Right kidney (tissue), 9 donors: ENCODE results near the gene OR8B3.
"Not testable (repeated sequence)": the region's sequence is repeated elsewhere in the genome, so short reads cannot be mapped to it uniquely, and the experiment has no call there.

Source experiments
- DNase-seq: peaks from one replicate; pipeline ENCODE4 v3.0.0-alpha.2; 2016
- long read RNA-seq, 8 donors: transcript quantifications; one replicate each; lab custom pipeline, GENCODE V29; 2026

Gene OR8B3, protein sequence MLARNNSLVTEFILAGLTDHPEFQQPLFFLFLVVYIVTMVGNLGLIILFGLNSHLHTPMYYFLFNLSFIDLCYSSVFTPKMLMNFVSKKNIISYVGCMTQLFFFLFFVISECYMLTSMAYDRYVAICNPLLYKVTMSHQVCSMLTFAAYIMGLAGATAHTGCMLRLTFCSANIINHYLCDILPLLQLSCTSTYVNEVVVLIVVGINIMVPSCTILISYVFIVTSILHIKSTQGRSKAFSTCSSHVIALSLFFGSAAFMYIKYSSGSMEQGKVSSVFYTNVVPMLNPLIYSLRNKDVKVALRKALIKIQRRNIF
- long read RNA-seq, donor 1 = 0 reads
- long read RNA-seq, donor 2 = 0 reads
- long read RNA-seq, donor 3 = 0 reads
- long read RNA-seq, donor 4 = 0 reads
- long read RNA-seq, donor 5 = 0 reads
- long read RNA-seq, donor 6 = 0 reads
- long read RNA-seq, donor 7 = 0 reads
- long read RNA-seq, donor 8 = 0 reads

DNA sequence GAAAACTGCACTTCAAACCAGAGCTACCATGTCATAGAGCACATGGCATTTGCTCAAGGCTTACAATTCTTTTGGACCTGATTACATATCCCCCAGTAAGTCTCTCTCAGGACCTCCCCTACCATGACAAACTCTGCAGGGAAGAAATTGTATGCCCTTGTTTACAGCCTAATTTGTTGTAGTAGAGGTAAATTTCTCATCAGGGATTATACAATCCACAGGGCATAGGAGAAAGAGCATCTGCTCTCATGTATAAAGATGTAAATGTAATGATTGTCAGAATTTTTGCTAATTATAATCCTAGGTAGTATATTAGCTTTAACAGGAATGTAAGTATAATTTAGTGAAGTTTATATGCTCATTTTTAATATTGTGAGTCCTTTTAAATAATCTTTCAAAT is at the start of gene OR8B3:
Gene OR8B3, minus strand, starts transcription at position 101 of the 400 bp plus-strand sequence. CDS start 1,673 bp downstream, outside the sequence.
- DNase-seq = no peak

DNA sequence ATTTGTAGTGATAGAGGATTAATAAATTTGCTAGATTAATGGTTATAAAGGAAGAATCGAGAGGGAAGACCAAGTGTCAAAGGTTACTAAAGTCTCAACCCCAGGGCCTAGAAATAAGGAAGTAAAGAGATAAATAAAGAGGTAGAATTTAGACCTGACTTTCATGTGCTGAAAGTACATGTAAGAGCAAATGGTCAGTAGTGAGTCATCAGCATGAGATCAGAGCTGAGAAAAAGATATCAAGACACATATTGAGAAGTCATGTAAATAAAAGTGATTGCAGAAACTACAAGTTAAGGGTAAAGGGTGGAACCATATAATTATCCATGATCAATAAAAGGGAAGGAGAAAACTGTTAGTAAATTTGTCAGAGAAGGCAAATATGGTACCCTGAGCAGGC is 48.1 kb upstream of the OR8B3 start:
- no peak for DNase-seq

DNA sequence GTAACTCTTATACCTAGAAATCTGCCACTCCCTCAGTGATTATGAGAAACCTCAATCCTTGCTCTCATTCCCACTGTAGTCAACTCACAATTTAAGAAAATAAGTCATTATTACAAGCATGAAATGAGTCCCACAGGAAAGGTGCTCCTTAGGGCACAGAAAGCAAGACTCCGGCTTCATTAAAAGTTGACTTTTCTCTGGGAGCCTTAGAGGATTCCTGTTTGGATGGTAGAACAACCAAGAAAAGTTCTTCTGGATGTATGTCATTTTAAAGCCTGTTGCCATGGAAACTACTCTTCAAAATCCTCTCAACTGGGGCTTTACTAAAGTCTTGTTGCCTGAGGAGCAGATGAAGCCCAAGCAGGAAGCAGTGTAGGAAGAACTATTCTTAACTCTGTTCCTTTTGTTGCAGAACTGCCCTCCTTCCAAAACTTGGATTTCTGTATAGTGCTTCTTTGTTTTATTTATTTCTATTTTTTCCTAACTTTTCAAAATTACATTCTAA is 46.9 kb upstream of the OR8B3 start, which contains the start of gene OR8B8:
Gene OR8B8, minus strand, starts transcription at position 51 of the 505 bp plus-strand sequence. CDS start 4,611 bp downstream, outside the sequence.
- no peak for DNase-seq

DNA sequence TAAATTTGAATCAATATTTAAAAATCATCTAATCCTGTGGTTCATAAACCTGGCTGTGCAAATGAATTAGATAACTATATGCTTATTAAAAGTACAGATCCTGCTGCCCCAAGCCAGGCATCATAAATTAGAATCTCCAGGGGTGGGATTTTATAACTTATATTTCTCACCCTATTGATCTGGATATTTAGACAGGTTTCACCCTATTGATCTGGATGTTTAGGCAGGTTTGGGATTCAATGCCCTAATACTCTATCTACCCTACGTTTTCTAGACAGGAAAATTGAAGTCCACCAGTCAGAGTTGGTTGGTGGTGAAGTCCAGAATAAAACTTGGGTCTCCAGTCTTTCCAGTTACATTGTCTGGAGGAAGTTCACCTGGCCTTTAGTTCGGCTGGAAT is 44.0 kb upstream of the OR8B3 start:
- no peak for DNase-seq

DNA sequence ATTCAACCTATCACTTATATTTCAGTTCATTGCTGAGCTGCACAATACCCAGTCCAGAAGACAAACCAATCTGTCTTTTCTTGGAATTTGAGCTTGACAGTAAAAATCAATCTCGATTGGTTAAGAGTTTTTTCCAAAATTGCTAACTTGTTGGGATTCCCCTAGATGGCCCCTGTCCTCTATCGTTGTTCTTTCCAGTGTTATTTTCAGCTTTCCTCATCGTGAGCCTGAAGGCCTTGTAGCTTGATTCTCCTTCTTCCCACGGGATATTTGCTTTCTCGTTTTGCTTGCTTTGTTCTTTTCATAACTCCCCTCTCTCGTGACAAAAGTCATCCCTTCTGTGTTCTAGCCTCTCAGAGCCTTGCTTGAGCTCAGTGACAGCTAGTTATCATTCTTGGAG is 43.6 kb upstream of the OR8B3 start:
- no peak for DNase-seq

GRCh38 chr11:124441519-124441918 is 42.7 kb upstream of the OR8B3 start:
- no peak for DNase-seq

DNA sequence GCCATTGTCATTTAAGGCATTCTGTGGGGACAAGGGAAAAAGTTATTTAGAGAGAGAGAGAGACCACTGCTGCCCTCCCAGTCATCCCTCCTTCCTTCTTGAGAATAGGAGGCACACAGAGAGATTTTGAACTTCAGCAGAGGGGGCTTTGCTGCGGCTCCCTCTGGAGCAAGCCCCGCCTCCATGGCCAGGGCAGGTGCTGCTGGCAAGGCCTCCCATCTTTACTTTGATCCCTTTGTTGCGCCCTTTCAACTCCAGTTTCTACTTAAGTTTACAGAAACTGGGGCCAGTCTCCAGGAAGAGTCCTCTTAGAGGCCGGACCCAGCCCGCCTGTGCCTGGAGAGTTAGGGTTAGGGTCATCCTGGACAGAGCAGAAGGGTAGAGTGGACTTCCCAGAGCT is 42.3 kb upstream of the OR8B3 start:
- no peak for DNase-seq

DNA sequence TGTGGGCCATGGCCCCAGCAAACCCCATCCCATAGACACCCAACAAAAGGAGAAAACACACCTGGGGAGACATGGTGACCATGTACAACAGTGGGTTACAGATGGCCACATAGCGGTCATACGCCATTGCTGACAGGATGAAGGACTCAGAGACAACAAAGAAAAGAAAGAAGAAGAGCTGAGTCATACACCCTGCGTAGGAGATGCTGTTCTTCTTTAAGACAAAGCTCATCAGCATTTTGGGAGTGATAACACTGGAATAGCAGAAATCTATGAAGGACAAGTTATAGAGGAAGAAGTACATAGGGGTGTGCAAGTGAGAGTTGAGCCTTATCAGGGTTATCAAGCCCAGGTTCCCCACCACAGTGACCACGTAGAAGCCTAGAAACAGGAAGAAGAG is 41.8 kb upstream of the OR8B3 start:
- DNase-seq = no peak

- no peak for DNase-seq
Observed at GRCh38 chr11:124434699-124435098, 35.9 kb upstream of the OR8B3 start.

- no peak for DNase-seq
Observed at GRCh38 chr11:124429599-124429998, 30.8 kb upstream of the OR8B3 start.

DNA sequence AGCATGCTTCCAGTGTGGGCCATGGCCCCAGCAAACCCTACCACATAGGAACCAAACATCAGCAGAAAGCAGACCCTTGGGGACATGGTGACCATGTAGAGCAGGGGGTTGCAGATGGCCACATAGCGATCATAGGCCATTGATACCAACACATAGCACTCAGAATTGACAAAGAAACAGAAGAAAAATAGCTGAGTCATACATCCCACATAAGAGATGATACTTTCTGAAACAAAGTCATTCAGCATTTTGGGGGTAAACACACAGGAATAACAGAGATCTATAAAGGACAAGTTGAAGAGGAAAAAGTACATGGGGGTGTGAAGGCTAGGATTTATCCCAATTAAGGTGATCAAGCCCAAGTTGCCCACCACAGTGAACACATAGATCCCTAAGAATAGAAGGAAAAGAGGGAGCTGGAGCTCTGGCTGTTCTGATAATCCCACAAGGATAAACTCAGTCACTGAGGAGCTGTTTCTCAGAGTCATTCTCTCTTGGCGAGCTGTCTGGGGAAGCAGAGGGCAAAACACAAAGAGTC is 25.6 kb upstream of the OR8B3 start, which contains the start of gene OR8B4:
Gene OR8B4, minus strand, starts transcription at position 488 of the 538 bp plus-strand sequence. Its CDS starts 0 bp downstream, at position 488.
- DNase-seq = no peak

DNA sequence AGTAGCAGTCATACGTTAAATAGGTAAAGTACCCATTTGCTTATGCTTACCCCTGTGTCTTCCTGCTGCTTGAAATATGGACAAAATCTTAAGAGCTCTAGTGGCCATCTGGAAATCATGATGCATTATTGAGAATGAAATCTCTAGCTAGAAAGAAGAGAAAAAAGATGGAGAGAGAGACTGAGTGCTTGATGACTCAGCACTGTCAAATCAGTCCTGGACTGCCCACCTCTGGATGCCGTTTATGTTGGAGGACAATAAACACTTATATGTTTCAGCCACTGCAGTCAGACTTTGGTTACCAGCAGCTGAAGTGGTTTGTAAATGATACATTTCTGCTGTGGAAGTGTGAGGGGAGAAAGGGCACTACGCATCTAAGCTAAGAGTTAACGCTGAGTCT is 22.2 kb upstream of the OR8B3 start:
- DNase-seq = no peak

DNA sequence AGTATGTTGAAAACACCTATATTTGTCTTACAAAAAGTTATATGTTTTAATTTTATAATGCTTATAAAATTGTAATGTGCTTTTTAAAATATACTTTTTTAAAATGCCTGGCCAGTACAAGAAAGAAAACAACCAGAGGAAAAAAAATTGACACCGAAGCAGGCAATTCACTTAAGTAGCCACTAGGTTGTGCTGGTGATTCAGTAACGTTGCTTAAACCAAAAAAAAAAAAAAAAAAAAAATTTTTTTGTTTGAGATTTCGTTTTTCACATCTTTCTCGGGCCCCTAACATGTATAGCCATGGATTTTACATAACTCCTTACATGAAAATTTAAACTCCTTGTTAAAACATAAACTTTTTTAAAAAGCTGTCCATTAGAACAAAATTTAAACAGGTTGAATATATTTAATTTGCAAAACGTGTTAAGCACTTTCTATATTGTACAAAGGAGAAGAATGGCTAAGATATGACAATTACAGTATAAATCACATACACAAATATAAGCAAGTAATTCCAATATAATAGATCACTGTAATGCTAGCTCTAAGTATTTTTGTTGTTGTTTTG is 16.6 kb upstream of the OR8B3 start:
- DNase-seq = no peak

- DNase-seq = no peak
Observed at GRCh38 chr11:124409906-124410305, 11.1 kb upstream of the OR8B3 start.

DNA sequence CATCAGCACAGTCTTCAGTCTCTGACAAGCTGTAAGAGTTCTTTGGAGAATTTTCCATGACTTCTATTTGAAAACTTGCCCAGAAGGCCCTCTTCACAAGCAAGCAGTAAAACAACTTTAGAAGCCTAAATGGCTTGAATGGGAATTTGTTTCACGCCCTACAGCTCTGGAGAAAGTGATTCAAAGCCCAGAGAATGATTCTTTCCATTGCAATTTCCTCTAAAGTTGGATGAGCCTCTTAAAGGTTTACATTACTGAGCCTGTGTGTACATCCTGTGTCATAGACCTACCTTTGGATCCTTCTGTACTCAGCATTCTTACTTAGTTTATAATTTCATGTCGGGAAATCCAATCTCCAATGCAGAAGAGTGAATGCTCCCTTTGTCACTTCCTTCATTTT is 6.8 kb upstream of the OR8B3 start:
- DNase-seq = no peak

DNA sequence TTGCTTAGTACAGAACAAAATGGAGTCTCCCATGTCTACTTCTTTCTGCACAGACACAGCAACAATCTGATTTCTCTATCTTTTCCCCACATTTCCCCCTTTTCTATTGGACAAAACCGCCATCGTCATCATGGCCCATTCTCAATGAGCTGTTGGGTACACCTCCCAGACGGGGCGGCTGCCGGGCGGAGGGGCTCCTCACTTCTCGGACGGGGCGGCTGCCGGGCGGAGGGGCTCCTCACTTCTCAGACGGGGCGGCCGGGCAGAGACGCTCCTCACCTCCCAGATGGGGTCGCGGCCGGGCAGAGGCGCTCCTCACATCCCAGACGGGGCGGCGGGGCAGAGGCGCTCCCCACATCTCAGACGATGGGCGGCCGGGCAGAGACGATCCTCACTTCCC is 4.4 kb upstream of the OR8B3 start:
- DNase-seq = not testable (repeated sequence)

DNA sequence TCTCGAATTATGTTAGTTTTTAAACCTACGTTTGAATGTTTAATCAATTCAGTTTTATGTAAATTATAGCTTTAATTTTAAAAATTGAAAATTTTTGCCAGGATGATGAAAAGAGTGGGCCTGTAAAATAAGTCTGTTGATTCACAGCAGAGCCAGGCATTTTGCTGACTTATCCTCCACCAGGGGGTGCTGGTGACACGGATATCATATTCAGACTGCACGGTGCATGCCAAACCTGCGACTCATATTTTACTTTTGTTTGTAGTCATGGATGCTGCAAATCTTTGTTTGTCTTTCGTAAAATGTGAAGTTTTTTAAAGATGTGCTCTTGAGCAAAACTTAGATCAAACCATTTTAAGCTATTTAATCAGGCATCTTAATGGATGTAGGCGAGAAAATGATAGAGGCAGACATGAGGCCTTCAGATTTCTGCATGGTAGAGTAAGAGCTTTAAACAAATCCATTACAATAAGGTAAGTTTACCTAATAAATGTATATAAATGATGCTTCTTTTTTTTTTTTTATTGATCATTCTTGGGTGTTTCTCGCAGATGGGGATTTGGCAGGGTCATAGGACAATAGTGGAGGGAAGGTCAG is 3.6 kb upstream of the OR8B3 start:
- DNase-seq = no peak

- not testable (repeated sequence) for DNase-seq
Observed at GRCh38 chr11:124396847-124397246, 2.0 kb downstream of the OR8B3 start.

GRCh38 chr11:124394408-124394807 is 4.4 kb downstream of the OR8B3 start:
- DNase-seq = no peak

DNA sequence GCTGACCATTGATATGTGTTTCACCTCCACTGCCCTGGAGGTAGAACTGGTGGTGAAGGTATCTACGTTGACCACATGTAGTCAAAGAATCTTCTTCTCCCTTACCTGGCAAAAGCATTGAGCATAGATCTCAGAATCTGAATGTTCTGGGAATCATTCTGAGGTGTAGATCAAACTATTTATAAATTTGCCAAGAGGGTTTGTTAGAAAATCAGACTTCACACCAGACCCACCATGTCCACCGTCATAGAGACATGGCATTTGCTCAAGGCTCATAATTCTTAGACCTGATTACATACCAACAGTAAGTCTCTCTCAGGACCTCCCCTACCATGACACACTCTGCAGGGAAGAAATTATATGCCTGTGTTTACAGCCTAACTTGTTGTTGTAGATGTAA is 14.4 kb downstream of the OR8B3 start, which contains the start of gene OR8B2:
Gene OR8B2, minus strand, starts transcription at position 101 of the 400 bp plus-strand sequence. CDS start 1,156 bp downstream, outside the sequence.
- DNase-seq = no peak

DNA sequence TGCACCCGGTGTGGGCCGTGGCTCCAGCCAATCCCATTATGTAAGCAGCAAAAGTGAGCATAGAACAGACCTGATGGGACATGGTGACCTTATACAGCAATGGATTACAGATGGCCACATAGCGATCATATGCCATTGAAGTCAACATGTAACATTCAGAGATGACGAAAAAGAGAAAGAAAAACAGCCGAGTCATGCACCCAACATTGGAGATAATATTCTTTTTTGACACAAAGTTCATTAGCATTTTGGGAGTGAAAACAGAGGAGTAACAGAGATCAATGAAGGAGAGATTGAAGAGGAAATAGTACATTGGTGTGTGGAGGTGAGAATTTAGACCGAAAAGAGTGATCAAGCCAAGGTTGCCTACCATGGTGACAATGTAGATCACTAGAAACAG is 16.0 kb downstream of the OR8B3 start:
- not testable (repeated sequence) for DNase-seq

DNA sequence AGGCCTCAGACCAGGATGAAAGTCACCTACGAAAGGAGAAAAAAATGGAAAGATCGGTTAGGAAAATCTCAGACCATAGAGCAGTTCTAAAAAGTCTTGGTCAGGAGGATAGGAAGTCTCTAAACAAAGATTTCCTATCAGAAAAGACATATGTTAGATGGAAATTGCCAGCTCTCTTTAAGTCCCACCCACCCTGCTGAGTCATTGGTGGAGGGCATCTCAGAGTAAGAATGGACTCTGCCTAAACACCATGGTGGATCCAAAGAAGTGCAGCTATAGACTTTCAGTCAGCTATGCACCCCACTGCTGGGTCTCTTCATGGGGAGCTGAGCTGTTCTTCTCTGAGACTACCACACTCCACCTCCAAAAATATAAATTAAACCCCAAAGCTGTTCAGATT is 18.2 kb downstream of the OR8B3 start:
- DNase-seq = no peak

- no peak for DNase-seq
Observed at GRCh38 chr11:124376280-124376679, 22.5 kb downstream of the OR8B3 start.
